Adipocyte (in vitro differentiated cells): ENCODE measurements around the gene CLEC4A.
"Not testable (repeated sequence)": the region's sequence is repeated elsewhere in the genome, so short reads cannot be mapped to it uniquely, and the experiment has no call there.

Experiments used
- DNase-seq: peaks from one replicate; pipeline ENCODE4 v3.0.0-alpha.2; 2015; ENCODE audit warnings: low read depth
- H3K27me3 ChIP-seq: replicated peaks from 2 replicates; pipeline ENCODE4 v1.7.0; 2013; ENCODE audit warnings: mild to moderate bottlenecking, low read length, moderate library complexity; ENCODE audit not compliant: control insufficient read depth, insufficient read depth
- H3K36me3 ChIP-seq: 2 replicates; pipeline ENCODE4 v1.7.0; 2013; ENCODE audit warnings: low read length, mild to moderate bottlenecking, moderate library complexity; ENCODE audit not compliant: control insufficient read depth, insufficient read depth, severe bottlenecking
- H3K4me1 ChIP-seq: 2 replicates; pipeline ENCODE4 v1.7.0; 2013; ENCODE audit warnings: mild to moderate bottlenecking, low read length, moderate library complexity; ENCODE audit not compliant: control insufficient read depth, insufficient read depth
- H3K4me3 ChIP-seq: 2 replicates; pipeline ENCODE4 v1.7.0; 2013; ENCODE audit warnings: mild to moderate bottlenecking, low read length, moderate library complexity
- H3K9ac ChIP-seq: 2 replicates; pipeline ENCODE4 v1.7.0; 2013; ENCODE audit warnings: mild to moderate bottlenecking, low read length, moderate library complexity
- H3K9me3 ChIP-seq: 2 replicates; pipeline ENCODE4 v1.7.0; 2013; ENCODE audit warnings: mild to moderate bottlenecking, low read length, moderate library complexity; ENCODE audit not compliant: control insufficient read depth

The CLEC4A gene

DNA sequence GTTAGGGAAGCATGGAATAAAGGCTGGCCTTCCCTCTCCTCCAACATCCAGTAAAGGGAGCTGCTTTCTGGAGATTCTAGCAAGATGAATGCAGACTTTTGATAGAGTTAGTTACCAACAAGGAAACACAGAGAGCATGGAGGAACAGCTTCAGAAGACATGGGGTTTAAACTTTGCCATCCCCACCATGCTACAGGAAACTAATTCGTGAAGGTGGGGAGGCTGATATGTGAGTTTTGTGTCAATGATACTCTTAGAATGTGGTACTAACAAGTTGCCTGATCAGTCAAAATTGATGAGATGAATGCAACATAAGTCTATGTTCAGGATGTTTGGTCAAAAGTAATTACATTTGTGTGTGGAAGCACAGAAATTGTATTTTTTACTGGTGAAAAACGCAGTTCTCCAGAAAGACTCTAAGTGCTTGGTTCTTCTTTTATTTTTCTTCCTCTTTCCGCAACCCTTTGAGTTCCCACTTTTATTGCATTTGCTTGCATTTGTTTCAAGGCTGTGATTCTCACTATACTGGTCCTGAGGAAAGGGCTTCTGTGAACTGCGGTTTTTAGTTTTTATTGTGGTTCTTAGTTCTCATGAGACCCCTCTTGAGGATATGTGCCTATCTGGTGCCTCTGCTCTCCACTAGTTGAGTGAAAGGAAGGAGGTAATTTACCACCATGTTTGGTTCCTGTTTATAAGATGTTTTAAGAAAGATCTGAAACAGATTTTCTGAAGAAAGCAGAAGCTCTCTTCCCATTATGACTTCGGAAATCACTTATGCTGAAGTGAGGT, at the start of gene CLEC4A:
CLEC4A (plus strand) TSS at position 494 of the 789 bp plus-strand sequence; CDS start at position 756, 262 bp downstream.
- Histone ChIP-seq H3K4me1 (no peaks in the 10 kb centered on the region), H3K9ac (no peak within 1 kb of the TSS), H3K4me3 (no peak within 1 kb of the TSS), H3K27me3 (no peaks in the 10 kb centered on the region), H3K9me3 (no peaks in the 10 kb centered on the region), H3K36me3 (no peaks in the 10 kb centered on the region)
- DNase-seq, result no peak

DNA sequence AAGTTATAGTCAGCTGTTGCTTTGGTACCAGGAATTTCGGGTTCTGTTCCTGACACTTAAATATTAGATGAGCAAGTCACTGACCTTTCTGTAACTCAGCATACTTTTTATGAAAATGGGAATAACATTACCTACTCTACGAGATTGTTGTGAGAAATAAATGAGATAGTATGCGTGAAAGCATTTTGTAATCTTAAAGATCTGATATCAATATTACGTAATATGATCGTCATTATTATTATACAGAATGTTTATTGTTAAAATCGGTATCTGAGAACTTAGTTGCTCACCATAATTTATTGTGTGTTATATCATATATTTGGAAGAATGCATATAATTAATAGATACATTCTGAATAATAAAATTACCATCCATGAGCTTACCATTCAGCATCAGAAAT, 47.5 kb upstream of the CLEC4A start:
- Histone ChIP-seq H3K9me3 (no peaks in the 10 kb centered on the region), H3K4me3 (no peak overlapping the region), H3K27me3 (no peaks in the 10 kb centered on the region), H3K36me3 (no peaks in the 10 kb centered on the region), H3K4me1 (peaks cover 4% of the 10 kb centered on the region), H3K9ac (no peak overlapping the region)
- DNase-seq, result no peak

GRCh38 chr12:8076366-8076765, 47.1 kb upstream of the CLEC4A start:
- no peak for DNase-seq
- H3K9me3 ChIP-seq, result no peaks in the 10 kb centered on the region
- no peak overlapping the region for H3K4me3 ChIP-seq
- H3K4me1 ChIP-seq, result peaks cover 4% of the 10 kb centered on the region
- no peaks in the 10 kb centered on the region for H3K36me3 ChIP-seq
- no peaks in the 10 kb centered on the region for H3K27me3 ChIP-seq
- no peak overlapping the region for H3K9ac ChIP-seq

DNA sequence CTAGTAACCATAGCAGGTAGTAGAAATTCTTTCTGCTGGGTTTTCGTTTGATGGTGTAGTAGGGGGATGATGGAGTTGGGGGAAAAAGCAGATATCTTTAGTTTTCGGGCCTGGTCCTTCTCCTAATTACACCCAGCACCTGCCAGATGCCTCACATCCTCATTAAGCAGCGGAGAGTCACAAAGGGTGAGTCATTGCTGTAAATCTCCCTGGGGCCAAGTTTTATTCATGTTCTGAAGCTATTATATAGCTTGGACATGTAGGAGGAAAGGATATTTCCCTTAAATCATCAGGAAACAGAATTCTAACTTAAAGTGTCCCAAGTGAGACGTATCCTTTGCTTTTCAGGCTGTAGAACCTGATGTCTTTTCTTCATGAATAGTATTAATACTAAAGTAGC, 46.2 kb upstream of the CLEC4A start:
- no peaks in the 10 kb centered on the region for H3K9me3 ChIP-seq
- H3K27me3 ChIP-seq, result no peaks in the 10 kb centered on the region
- no peak overlapping the region for H3K4me3 ChIP-seq
- peak; percentile 57 for DNase-seq
- no peak overlapping the region for H3K9ac ChIP-seq
- peaks cover 4% of the 10 kb centered on the region for H3K4me1 ChIP-seq
- H3K36me3 ChIP-seq, result no peaks in the 10 kb centered on the region

- peak; percentile 78 for DNase-seq
- Histone ChIP-seq H3K27me3 (no peaks in the 10 kb centered on the region), H3K9ac (no peak overlapping the region), H3K36me3 (no peaks in the 10 kb centered on the region), H3K4me1 (peaks cover 10% of the 10 kb centered on the region), H3K4me3 (no peak overlapping the region), H3K9me3 (no peaks in the 10 kb centered on the region)
These were observed 45.0 kb upstream of the CLEC4A start for GRCh38 chr12:8078398-8078797.

DNA sequence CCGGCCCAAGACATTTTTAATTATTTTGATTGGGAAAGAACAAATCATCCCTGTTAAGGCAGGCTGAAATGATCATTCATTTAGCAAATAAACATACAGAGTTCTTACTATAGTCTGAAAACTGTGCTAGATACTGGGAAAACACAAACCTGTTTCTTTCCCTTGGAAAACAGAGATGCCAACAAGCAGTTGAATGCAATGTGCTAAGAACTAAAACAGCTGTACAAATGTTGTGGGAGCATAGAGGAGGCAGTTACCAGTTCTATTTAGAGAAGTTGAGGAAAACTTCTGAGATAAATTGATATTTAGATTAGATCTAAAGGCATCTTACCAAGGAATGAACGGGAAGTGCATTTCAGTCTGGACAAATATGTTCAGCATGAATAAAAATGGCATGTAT, 44.5 kb upstream of the CLEC4A start:
- no peak for DNase-seq
- no peaks in the 10 kb centered on the region for H3K9me3 ChIP-seq
- no peak overlapping the region for H3K4me3 ChIP-seq
- peaks cover 12% of the 10 kb centered on the region for H3K4me1 ChIP-seq
- no peaks in the 10 kb centered on the region for H3K27me3 ChIP-seq
- no peak overlapping the region for H3K9ac ChIP-seq
- H3K36me3 ChIP-seq, result no peaks in the 10 kb centered on the region

DNA sequence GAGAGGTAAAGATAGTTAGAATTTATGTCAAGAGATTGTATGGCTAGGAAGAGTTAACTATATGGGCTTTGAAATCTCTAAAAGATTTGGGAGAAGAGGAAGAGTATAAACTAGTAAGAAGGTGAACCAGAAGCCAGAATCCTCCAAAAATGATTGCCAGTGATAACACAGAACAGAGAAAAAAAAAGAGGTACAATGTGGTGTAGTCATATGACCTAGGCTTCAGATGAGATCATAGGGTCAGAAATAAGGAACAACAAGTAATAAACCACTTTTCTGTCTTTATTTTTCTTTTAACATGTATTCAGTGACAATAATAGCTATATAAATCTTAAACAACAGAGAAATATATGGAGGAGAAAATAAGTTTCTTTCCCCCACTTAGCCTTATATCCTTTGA, 43.3 kb upstream of the CLEC4A start:
- H3K27me3 ChIP-seq, result no peaks in the 10 kb centered on the region
- H3K4me3 ChIP-seq, result no peak overlapping the region
- no peak overlapping the region for H3K9ac ChIP-seq

GRCh38 chr12:8081251-8081920, 42.0 kb upstream of the CLEC4A start:
- Histone ChIP-seq H3K27me3 (no peaks in the 10 kb centered on the region), H3K9ac (peak overlapping the region; percentile 94), H3K36me3 (no peaks in the 10 kb centered on the region), H3K4me1 (peaks cover 12% of the 10 kb centered on the region), H3K9me3 (no peaks in the 10 kb centered on the region), H3K4me3 (peak overlapping the region; percentile 98)
- peak; percentile 47 for DNase-seq

More for the DNA sequence above, 43.3 kb upstream of the CLEC4A start:
- no peak for DNase-seq
- Histone ChIP-seq H3K9me3 (no peaks in the 10 kb centered on the region), H3K4me1 (peaks cover 12% of the 10 kb centered on the region), H3K36me3 (no peaks in the 10 kb centered on the region)

GRCh38 chr12:8082808-8083100, 40.7 kb upstream of the CLEC4A start:
- Histone ChIP-seq H3K9ac (peak overlapping the region; percentile 94), H3K36me3 (no peaks in the 10 kb centered on the region)

GRCh38 chr12:8084351-8084750, 39.1 kb upstream of the CLEC4A start:
- H3K36me3 ChIP-seq, DNase-seq, H3K4me3 ChIP-seq: not testable (repeated sequence)

More at GRCh38 chr12:8082808-8083100, 40.7 kb upstream of the CLEC4A start:
- peak overlapping the region; percentile 98 for H3K4me3 ChIP-seq
- peaks cover 9% of the 10 kb centered on the region for H3K4me1 ChIP-seq
- no peaks in the 10 kb centered on the region for H3K27me3 ChIP-seq
- H3K9me3 ChIP-seq, result no peaks in the 10 kb centered on the region
- DNase-seq, result no peak

DNA sequence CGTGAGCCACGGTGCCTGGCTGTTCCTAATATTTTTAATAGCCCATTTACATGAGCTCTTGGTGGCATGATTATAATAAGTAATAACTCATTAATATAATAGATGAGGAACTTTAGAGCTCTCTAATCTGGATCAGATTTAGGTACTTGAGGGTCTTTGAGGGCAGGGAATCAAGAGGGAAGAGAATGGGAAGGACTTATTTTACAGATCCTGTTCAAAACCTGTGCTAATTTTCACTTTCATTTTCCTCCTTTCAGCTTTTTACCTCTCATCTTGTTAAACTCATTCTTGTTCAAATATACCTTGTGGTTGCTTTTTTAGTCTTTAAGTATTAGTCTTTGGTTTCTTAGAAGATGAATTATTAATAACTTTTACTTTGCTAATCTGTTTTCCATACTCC, 35.8 kb upstream of the CLEC4A start:
- no peak overlapping the region for H3K4me3 ChIP-seq
- H3K9me3 ChIP-seq, result no peaks in the 10 kb centered on the region
- peaks cover 31% of the 10 kb centered on the region for H3K36me3 ChIP-seq
- DNase-seq, result no peak
- H3K27me3 ChIP-seq, result no peaks in the 10 kb centered on the region
- peaks cover 8% of the 10 kb centered on the region for H3K4me1 ChIP-seq
- no peak overlapping the region for H3K9ac ChIP-seq

More at GRCh38 chr12:8084351-8084750, 39.1 kb upstream of the CLEC4A start:
- not testable (repeated sequence) for H3K4me1 ChIP-seq, H3K9ac ChIP-seq, H3K9me3 ChIP-seq, H3K27me3 ChIP-seq
